ENCODE results near the gene NAB1.

The NAB1 gene

GRCh38 chr2:190693533-190694232 is 44.8 kb downstream of the NAB1 start:
- TF ChIP-seq, protein P1, sequence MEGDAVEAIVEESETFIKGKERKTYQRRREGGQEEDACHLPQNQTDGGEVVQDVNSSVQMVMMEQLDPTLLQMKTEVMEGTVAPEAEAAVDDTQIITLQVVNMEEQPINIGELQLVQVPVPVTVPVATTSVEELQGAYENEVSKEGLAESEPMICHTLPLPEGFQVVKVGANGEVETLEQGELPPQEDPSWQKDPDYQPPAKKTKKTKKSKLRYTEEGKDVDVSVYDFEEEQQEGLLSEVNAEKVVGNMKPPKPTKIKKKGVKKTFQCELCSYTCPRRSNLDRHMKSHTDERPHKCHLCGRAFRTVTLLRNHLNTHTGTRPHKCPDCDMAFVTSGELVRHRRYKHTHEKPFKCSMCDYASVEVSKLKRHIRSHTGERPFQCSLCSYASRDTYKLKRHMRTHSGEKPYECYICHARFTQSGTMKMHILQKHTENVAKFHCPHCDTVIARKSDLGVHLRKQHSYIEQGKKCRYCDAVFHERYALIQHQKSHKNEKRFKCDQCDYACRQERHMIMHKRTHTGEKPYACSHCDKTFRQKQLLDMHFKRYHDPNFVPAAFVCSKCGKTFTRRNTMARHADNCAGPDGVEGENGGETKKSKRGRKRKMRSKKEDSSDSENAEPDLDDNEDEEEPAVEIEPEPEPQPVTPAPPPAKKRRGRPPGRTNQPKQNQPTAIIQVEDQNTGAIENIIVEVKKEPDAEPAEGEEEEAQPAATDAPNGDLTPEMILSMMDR (conservative IDR thresholded peaks at IDR 0.05; ENCODE audit: low read depth, low read length): no peak

DNA sequence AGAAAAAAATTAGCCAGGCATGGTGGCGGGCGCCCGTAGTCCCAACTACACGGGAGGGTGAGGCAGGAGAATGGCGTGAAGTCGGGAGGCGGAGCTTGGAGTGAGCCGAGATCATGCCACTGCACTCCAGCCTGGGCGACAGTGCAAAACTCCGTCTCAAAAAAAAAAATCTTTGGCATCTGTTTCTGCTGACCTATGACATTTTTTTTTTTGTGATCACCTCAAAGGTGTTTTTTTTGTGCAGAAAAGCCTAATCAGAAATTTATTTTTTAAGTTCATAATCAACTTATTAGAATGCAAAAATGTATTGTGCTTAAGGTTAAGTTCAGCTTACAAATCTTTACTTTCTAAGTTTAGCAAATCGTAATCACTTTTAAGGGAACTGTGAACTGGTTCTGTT is 45.6 kb downstream of the NAB1 start:
- H3K4me3 ChIP-seq (ENCODE audit: low read length): no peak overlapping the region
- TF ChIP-seq, protein P1 (conservative IDR thresholded peaks at IDR 0.05; ENCODE audit: low read depth, low read length): no peak
- DNase-seq (ENCODE audit: low read depth): no peak

More at GRCh38 chr2:190693533-190694232, 44.8 kb downstream of the NAB1 start:
- no peak overlapping the region for H3K4me3 ChIP-seq (ENCODE audit: low read length)
- no peak for DNase-seq (ENCODE audit: low read depth)

DNA sequence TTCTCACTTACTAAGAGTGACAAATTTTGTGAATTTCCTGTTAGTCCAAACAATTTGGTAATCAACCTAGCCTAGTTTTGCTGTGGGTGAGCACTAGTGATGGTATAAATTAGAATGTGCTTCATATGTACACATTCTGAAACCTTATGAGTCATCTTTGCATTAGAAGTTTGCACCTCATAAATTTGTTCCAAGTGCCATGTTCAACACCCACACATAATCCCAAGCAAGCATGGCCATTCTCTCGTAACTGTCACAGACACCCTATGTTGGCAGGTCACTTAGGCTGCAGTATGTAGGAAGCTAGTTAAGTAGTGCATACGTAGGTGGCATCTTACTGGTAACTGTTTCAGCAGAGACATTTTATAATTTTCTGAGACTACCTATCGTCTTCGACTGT is 46.9 kb downstream of the NAB1 start:
- TF ChIP-seq, protein P1 (conservative IDR thresholded peaks at IDR 0.05; ENCODE audit: low read depth, low read length): no peak
- DNase-seq (ENCODE audit: low read depth): no peak

DNA sequence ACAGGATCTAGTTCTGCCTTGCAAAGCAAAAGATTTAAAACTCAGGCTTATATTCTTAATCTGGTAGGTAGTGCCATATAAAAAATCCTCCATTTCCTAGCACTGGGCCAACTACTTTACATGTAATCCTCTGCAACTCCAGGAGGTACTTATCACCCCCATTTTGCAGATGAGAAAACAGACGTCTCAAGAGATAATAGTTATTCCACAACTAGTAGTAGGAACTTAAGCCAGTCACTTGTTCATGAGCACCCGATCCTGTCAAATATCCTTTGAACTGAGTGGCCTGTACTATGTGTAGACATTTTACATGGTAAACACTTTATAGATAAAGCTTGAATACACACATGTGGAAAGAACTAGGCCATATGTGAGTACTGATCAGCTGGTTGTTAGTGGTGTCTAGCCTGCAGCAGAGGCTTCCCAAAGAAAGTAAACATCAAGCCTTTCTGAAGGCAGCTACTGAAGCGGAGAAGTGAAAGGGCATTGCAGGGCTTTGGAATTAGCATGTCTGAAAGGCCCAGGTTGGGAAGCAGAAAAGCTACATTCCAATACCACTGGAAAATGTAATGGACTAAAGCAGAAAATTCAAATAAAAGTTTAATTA is 48.0 kb downstream of the NAB1 start:
- DNase-seq (ENCODE audit: low read depth): no peak
- TF ChIP-seq, protein P1 (conservative IDR thresholded peaks at IDR 0.05; ENCODE audit: low read depth, low read length): no peak
- H3K4me3 ChIP-seq (ENCODE audit: low read length): no peak overlapping the region

More for the DNA sequence above, 46.9 kb downstream of the NAB1 start:
- no peak overlapping the region for H3K4me3 ChIP-seq (ENCODE audit: low read length)

DNA sequence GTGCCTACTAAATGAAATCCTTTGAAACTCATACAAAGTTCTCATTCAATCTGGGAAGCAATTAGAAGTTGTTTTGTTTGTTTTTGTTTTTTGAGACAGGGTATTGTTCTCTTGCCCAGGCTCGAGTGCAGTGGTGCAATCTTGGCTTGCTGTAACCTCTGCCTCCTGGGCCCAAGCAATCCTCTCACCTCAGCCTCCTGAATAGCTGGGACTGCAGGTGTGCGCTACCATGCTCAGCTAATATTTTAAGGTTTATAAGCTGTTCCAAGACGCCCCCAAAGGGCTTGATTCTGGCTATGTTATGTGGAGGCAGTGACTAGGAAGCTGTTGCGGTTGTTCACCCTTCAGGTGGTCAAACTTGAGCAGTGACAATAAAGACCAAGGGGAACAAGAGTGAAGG is 48.5 kb downstream of the NAB1 start:
- no peak overlapping the region for H3K4me3 ChIP-seq (ENCODE audit: low read length)
- TF ChIP-seq, protein P1 (conservative IDR thresholded peaks at IDR 0.05; ENCODE audit: low read depth, low read length): no peak
- no peak for DNase-seq (ENCODE audit: low read depth)

GRCh38 chr2:190698895-190699294 is 50.0 kb downstream of the NAB1 start:
- TF ChIP-seq, protein P1 (conservative IDR thresholded peaks at IDR 0.05; ENCODE audit: low read depth, low read length): peak; percentile 62
- no peak for DNase-seq (ENCODE audit: low read depth)
- no peak overlapping the region for H3K4me3 ChIP-seq (ENCODE audit: low read length)

DNA sequence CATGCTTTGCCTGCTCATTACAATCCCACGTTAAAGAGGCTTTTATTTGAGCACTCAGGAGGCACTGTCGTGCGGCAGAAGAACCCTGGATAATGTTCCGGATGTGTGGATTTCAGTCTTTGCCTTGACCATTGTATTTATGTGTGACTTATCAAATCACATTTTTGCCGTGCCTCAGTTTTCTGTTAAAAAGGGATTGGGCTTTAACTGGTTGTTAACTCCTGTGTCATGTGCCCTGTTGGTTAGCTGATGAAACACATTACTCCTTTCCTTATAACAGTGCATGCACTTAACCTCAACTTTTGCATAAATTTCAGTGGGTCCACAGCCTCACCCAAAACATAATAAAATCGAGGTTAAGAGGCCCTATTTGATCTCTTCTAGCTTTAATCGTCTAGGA is 52.7 kb downstream of the NAB1 start:
- TF ChIP-seq, protein P1 (conservative IDR thresholded peaks at IDR 0.05; ENCODE audit: low read depth, low read length): no peak
- no peak for DNase-seq (ENCODE audit: low read depth)
- no peak overlapping the region for H3K4me3 ChIP-seq (ENCODE audit: low read length)
